Middle frontal gyrus (tissue), 1 donor: Measurements from ENCODE around the gene DNM1.
"Not testable (repeated sequence)": the region's sequence is repeated elsewhere in the genome, so short reads cannot be mapped to it uniquely, and the experiment has no call there.

Experiments used
- DNase-seq: peaks from one replicate; pipeline ENCODE4 v3.0.0-alpha.2; 2015; ENCODE audit warnings: low spot score; ENCODE audit errors: extremely low spot score

Gene DNM1

DNA sequence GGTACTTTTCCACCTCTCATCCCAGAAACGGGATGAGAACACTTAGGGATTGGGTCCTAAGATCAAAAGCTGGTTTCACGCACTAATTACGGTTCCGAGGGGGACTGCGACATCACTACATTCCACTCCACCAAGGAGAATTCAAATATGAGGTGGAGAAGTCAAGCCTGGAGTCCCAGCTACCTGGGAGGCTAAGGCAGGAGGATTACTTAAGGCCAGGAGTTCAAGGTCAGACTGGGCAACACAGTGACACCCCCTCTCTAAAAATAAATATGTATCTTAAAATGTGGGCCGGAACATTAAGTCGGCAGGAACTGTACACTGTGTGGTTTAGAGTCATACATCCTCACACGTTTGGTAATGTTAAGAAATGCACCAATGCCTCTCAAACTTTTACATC is 71.1 kb downstream of the DNM1 start:
- DNase-seq: no peak

DNA sequence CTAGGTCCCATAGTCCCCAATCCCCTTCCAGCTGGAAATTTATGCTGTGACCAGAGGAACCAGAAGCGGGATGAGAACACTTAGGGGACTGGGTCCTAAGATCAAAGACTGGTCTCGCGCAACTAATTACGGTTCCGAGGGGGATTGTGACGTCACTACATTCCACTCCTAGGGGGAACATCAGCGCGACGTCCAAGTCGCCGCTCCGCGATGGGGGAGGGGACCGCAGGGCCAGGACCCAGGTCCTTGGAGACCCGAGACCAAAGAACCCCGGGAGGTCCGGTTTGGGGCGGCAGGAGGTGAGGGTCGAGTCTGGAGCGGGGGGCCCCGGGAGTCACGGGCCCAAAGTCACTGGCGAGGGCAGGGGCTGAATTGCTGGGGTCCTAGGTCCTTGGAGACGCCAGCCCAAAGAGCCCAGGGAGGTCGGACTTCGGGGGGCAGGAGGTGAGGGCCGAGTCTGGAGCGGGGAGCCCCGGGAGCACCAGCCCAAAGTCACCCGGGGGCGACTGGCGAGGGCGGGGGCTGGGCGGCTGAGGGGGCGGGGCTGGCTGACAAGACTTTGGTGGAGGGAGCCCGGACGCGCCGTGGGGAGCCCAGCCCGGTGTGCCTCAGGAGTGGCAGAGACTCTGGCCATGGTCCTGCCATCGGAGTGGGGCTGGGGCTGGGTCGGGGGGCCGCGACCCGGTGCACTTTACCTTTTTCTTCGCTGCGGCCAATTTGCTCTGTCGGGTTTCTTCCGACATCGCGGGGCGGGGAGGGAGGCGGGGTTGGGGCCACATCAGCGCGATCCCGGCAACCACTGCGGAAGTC is 72.2 kb downstream of the DNM1 start, which contains the start of gene GOLGA2:
GOLGA2 (minus strand) TSS at position 810 of the 810 bp plus-strand sequence; CDS start at position 779, 31 bp downstream.
- DNase-seq: no peak

DNA sequence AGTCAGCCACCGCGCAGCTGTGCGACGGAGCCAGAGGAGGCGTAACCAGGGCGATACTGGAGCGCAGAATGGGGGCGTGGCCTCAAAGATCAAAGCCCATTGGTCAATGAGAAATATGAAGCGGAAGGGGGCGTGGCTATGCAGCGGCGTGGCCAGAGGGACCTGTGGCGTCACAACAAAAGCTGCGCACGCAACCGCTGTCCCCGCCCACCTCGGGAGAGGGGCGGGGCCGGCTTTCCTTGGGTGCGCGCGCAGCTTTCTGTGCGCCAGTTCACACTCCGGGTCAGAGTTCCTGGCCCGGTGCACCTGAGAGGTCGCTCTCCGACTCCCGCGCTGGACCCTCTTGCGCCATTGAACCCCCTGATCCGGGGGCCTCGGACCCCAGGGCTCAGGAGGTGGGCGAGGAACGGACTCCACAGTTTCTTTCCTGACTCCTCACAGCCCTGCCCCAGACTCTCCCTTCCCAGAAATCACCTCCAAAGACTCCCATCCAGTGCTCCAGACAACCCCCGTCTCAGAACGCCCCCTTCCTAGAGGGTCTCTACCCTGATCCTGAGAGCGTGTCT is 72.9 kb downstream of the DNM1 start, which contains the start of gene SWI5:
SWI5 (plus strand) TSS at position 269 of the 566 bp plus-strand sequence.
- peak; percentile 100 for DNase-seq

DNA sequence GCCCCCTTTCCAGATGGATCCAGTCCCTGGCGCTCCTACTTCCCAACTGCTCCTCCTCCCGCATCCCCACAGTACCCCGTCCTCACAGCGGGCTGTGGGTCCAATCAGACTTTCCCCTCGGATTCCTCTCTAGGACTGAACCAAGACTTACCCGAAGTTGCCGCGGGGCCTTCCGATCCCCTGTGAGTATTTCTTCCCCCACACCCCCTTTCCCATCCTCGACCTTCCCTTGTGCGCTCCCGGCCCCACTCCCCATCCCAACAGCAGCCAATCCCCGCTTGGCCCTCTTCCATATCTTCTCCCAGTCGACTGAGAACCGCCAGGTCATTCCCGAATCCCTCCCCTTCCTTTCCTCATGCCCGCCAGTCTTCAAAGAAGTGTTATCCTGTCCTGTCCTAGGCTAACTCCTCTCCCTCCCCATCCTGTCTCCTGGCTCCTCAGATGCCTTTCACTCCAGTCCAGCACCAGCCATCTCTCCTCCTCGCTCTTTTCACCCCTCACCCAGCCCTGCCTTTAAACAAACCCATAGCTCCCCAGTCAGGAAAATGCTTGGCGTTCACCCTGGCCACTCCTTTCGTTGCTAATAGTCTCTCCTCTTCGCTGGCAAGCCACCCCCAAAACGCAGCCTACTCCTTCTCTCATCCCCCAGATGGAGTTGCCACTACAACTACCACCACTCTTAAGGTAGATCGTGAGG is 73.5 kb downstream of the DNM1 start:
- DNase-seq: no peak

DNA sequence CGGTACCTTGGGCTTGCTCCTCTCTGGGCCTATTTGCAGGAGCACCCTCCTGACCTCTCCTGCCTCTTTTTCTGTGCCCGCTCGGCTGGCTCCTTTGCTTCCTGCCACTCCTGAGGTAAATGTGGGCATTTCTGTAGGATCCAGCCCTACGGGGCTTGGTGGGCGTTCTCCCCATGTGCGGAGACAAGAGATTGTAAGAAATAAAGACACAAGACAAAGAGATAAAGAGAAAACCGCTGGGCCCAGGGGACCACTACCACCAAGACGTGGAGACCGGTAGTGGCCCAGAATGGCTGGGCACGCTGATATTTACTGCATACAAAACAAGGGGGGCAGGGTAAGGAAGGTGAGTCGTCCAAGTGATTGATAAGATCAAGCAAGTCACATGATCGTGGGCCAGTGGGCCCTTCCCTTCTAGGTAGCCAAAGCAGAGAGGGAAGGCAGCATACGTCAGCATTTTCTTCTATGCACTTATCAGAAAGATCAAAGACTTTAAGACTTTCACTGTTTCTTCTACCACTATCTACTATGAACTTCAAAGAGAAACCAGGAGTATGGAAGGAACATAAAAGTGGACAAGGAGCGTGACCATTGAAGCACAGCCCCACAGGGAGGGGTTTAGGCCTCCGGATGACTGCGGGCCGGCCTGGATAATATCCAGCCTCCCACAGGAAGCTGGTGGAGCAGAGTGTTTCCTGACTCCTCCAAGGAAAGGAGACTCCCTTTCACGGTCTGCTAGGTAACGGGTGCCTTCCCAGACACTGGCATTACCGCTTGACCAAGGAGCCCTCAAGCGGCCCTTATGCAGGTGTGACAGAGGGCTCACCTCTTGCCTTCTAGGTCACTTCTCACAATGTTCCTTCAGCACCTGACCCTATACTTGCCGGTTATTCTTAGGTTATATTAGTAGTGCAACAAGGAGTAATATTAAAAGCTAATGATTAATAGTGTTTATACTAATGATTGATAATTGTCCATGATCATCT is 76.2 kb downstream of the DNM1 start:
- DNase-seq: not testable (repeated sequence)

DNA sequence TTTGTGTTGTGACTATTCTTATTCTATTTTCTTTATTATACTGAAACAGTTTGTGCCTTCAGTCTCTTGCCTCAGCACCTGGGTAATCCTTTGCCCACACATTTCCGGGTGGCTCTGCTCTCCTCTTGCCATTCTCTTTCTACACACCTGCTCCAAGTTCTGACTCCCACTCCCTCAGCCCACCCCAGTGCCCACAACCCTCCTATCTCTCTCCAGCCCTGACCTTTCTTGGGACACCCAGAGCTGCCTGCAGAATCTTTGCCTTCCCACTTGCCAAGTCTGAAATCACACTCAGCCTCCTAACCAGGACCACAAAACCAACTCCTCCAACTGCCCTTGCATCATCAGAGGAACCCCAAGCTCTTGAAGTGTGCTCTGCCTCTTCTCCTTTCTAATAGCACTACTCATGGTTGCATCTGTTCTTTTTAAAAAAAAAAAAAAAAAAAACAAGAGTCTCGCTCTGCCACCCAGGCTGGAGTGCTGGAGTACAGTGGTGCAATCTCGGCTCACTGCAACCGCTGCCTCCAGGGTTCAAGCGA is 77.0 kb downstream of the DNM1 start:
- DNase-seq: no peak

DNA sequence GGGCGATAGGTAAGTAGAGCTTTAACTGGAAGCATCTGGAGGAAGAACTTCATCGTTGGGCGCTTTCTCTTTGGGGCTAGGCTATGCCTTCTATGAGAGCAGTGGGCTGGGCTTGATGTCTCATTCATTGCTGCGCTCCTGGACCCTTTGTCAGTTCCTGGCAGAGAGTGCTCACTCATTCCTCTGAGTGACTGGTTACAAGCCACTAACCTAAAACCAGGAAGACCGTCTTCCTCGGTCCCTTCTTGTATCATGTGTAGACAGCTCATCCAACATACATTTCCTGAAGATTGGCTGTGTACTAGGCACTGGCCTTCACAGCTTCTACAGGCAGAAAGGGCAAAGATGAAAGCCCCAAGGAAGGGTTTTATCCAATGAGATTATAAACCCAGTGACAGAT is 79.3 kb downstream of the DNM1 start:
- no peak for DNase-seq

DNA sequence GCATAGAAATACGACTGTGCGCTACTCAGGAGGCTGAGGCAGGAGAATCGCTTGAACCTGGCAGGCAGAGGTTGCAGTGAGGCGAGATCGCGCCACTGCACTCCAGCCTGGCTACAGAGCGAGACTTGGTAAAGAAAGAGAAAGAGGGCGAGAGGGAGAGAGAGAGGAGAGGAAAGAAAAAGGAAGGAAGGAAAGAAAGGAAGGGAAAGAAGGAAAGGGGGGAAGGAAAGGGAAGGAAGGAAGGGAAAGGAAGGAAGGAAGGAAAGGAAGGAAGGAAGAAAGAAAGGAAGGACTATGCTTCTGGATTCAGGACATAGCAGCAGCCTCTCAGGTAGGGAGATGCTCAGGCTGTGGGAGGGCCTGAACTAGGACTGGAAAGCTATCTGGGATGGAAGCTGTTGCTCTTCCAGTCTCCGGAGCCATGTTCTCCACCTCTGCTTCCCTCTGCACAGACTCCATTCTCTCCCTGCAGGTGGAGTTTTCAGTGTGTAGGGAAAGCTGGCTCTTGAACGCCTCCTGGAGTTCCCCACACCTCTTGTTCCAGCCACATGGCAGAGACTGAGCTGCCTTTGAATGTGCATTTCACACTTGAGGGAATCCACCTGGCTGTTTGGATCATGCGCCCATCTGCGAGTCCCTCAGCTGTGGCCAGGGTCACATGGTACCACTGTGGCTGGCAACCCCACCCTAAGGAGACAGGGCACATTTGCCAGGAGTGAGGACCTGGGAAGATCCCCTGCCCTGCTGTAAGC is 82.0 kb downstream of the DNM1 start:
- DNase-seq: no peak

DNA sequence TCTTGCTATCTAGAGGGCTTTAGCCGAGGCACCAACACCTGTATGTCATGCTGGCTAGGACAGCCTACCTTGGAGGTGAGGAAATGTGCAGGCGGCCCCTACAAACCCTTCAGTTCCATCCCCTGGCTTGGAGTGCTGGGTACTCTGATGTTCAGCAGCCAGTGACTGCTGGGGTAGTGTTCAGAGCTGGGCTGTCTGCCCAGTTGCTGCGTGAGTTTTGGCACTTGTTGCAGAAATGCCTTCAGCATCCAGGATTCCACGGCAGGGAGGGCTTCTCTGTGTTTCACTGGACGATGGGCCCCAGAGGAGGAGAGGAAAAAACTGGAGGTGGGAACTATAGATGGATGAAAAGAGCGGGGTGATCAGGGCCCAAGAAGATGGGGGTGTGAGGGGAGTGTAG is 83.3 kb downstream of the DNM1 start:
- peak; percentile 66 for DNase-seq

DNA sequence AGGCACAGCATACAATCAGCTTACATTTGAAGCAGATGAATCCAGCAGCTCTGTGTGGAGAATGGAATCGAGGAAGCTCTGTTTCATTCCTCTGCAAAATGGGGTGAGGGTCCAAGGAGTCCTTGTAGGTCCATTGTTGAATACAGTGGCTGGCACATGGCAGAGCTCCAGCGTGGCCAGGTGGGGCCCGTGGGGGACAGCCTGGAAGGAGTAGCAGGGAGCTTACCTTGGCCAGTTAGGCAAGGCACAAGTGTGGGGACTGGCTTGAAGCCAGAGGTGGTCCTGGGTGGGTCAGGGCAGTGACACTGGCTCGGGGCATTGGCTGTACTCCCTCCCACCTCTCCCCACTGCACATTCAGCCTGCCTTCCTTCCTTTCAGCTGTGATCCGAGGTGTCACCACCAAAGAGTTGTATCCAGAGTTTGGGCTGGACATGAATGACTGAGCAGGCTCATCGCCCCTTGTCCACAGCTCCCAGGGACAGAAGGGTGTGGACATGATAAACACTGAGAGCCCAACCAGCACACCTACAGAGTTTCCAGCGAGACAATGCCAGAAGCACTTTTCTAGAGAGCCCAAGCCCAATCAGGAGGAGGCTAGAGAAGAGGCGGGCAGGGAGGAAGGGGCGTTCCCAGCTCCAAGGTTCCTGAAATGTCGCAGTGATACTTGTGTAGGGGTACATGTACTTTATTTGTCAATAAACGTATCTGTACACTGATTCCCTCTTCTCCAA is 85.3 kb downstream of the DNM1 start:
- no peak for DNase-seq

DNA sequence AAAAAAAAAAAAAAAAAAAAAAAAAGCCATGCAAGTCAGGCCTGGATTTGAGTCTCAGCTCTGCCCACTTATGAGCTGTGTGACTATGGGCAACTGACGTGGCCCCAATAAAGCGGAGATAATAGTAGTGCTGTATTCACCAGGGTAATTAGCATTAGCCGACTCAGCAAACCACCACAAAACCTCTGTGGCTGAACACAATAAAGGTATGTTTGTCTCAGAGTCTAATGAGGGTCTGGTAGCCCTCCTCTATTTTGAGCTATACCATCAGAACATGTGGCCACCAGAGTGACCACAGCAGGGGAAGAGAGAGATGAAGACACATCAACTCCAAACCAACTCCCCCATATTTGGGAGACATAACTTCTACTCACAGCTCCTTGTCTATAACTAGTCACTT is 88.8 kb downstream of the DNM1 start:
- no peak for DNase-seq

DNA sequence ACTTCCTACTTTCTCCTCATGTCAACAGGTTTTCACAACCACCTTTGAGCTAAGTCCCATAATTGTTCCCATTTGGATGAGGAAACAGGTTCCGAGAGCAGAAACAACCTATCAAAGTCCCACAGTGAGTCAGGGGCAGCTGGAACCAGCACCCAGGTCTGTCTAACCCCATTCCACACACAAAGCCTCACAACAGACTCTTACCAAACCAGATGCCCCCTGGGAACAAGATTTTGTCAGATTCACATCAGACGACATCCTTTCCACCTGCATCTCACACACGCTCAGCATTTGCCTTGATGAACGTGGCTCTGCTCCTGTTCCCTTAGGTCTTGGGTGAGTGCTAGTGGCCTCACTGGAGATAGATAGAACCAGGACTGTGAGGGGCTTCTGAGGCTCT is 89.9 kb downstream of the DNM1 start:
- DNase-seq: no peak

DNA sequence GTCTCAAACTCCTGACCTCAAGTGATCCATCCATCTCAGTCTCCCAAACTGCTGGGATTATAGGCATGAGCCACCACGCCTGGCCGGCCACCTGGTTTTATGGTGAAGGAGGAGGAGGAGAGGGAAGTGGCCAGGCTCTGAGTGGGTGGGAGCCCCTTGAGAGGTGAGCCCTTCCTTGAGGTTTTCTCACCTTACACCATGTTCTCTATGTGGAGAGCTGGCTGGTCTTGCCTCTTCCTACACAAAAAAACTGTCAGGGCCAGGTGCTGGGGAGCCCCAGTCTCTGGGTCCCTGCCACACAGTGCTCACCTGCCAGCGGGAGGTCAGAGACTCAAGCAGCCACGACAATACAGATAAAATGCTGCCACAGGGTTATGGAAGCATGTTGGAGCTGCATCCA is 91.0 kb downstream of the DNM1 start:
- DNase-seq: no peak

DNA sequence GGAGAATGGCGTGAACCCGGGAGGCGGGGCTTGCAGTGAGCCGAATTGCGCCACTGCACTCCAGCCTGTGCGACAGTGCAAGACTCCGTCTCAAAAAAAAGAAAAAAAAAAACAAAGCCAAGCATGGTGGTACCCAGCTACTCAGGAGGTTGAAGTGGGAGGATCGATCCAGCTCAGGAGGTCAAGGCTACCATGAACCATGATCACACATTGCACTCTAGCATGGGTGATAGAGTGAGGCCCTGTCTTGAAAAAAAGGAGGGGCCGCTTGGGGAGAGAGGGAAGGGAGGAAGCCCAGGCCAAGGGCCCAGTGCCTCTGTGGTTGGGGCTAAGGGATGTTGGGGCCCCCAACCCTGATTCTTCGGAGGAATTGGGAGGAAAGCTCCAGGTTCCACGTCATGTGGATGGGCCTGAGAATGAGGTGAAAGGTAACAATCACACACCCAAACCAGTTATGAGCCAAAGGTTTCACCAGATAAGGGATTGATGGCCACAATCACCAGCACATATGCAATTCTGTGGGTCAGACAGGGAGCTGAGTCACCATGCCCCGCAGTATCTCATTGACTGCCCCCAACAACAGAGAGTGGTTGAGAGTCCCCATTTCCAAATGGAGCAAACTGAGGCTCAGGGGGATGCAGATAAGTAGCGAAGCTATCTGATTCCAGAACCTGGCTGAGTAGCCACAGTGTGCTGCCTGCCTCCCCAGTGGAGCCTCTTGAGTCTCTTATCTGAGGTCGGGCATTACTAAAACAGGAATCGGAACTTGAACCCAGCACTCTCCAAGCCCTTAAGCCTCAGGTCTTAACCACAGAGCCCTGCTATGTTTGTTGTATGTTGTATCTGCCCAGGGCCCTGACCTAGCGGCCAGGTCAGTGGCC is 93.4 kb downstream of the DNM1 start:
- no peak for DNase-seq

DNA sequence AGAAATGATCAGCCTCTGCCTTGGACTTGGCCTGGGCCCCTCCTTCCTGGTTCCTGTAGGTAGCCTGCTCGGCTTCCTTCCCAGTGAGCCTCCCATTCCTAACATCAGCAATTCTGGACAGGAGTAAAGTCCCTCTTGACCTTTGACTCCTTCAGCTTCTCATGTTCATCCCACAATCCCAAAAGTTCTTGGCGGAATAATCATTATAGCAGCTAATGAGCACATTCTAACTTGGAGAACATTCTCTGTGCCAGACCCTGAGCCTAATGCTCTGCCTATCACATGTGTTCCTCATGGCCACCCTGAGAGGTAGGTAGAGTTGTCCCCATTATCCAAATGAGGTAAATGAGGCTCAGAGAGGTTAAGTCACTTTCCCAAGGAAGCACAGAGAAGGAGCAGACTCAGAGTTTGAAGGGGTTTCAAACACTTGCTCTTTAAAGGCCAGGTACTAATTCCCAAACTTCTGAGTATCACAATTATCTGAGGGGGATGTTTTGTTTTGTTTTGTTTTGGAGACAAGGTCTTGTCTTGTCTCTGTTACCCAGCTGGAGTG is 94.1 kb downstream of the DNM1 start:
- no peak for DNase-seq

DNA sequence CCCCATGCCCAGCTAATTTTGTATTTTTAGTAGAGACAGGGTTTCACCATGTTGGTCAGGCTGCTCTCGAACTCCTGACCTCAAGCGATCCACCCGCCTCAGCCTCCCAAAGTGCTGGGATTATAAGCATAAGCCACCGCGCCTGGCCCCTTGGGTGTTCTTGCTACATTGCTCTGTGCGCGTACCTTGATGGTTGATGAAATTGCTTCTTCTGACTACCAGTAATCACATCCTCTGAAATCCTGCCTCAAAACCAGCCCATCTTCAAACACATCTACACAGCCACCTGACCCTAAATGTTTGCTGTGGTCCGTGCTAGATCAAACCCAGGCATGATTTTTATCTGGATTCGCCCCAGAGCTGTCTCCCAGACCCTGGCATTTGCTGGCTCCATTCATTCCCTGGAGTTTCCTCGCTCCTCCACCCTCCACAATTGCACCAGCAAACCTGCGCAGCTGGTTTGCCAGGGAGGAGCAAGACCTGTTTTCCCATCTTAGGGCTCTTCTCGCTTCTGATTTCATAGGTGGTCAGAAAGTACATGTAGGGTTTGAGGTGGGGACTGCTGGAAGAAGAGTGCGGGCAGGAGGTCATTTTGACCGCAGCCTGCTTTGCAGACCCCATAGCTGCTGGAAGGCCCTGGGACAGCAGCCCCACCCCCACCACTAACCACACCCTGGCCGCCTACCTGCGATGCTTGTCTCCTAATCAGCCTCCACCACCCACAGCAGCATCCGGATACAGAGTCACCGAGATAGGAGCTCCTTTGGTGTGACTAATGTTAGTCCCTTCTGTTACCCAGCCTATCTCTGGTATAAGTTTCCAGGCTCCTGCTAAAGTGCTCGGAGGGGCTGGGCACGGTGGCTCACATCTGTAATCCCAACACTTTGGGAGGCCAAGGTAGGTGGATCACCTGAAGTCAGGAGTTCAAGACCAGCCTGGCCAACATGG is 95.6 kb downstream of the DNM1 start:
- no peak for DNase-seq
